NCI-H1048 (cell line): ENCODE results near the gene ASPG.

Experiments
- DNase-seq: peaks from one replicate; lab custom pipeline; 2025; lab: John Stamatoyannopoulos, UW

ASPG gene

DNA sequence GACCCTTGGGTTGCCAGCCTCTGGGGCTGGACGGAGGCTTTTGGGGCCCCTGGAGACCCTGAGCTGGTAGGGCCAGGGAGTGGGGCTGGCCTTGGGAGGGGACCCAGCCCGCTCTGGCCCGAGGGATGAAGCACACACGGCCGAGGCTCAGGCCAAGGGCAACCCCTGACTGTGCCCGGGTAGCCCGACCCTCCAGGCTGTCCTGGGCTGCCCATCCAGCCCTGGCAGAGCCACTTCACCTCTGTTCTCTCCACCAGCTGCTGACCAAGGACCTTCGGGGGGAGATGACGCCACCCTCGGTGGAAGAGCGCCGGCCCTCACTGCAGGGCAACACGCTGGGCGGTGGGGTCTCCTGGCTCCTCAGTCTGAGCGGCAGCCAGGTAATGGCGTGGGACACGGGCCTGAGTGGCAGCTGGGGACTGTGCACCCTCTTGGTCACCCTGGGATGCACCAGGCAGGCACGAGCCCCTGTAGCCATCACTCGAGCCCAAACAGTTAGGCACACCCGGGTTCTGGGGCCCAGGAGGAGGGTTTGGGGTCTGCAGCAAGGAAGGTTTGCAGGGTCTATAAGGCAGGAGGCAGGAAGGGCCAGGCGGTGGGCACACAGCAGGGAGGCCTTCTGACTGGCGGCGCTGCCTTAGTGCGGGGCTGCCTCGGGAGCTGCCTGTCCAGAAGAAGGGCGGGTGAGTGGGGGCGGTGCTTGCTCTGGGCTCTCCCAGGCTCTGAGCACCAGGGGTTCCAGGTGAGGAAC, 19.7 kb downstream of the ASPG start:
- DNase-seq, result no peak

DNA sequence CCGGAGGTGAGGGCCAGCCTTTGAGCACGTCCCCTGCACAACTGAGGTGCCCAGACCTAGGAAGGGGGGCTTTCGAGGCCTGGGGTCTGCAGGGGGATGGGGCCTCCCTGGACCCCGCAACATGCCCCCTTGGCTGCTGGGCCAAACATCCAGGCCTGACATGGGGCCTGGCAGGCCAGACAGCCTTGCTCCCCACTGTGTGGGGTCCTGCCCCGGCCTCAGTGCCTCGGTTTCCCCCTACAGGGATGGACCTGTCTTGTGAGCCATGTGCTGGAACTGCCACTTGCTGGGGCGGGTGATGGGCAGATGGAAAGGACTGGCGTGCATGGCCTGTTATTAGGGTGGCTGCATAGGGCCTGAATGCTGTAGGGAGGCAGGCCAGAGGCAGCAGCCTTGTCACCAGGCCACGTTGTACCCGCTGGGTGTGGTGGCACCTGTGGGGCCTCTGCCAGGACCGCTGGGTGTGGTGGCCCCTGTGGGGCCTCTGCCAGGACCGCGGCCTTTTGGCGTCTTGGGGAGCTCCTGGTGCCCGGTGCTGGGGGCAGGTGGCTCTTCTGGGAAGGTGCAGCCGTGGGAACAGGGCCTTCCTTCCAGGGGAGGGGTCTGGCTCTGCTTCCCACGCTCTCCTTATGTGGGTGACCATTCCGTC, 20.4 kb downstream of the ASPG start:
- DNase-seq, result no peak

DNA sequence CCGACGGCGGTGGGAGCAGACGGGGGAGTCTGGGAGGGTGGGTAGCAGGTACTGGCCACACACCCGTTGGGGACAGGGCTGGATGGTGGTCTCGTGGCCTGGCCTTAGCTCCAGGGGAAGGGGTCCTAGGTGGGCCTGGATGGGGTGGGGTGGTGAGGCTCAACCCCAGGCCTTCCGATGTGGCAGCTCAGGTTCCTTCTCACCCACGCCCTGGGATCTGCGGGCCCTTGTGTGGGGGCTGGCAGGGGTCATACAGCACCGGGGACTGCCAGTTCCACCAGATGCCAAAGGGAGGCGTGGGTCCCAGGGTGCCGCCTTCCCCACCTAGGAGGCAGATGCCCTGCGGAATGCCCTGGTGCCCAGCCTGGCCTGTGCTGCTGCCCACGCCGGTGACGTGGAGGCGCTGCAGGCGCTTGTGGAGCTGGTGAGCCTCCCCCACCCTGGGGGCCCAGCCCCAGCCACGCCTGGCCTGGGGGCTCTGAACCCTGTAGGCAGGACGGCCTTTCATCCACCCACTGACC, 21.0 kb downstream of the ASPG start:
- no peak for DNase-seq

DNA sequence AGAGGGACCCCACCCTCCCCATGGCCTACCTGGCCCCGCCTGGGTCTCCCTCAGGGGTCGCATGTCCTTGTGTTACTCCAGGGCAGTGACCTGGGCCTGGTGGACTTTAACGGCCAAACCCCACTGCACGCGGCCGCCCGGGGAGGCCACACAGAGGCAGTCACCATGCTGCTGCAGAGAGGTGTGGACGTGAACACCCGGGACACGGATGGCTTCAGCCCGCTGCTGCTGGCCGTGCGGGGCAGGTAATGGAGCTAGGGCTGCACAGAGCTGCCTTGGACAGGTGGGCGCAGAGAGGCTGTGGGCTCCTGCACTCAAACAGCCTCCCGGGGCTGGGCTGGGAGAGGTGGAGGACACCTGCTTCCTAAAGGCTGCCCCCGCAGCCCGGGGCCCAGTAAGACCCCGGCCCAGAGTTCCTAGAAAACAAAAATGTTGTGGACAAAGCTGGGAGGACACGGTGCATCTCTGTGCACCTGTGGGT, 21.6 kb downstream of the ASPG start:
- DNase-seq, result no peak

DNA sequence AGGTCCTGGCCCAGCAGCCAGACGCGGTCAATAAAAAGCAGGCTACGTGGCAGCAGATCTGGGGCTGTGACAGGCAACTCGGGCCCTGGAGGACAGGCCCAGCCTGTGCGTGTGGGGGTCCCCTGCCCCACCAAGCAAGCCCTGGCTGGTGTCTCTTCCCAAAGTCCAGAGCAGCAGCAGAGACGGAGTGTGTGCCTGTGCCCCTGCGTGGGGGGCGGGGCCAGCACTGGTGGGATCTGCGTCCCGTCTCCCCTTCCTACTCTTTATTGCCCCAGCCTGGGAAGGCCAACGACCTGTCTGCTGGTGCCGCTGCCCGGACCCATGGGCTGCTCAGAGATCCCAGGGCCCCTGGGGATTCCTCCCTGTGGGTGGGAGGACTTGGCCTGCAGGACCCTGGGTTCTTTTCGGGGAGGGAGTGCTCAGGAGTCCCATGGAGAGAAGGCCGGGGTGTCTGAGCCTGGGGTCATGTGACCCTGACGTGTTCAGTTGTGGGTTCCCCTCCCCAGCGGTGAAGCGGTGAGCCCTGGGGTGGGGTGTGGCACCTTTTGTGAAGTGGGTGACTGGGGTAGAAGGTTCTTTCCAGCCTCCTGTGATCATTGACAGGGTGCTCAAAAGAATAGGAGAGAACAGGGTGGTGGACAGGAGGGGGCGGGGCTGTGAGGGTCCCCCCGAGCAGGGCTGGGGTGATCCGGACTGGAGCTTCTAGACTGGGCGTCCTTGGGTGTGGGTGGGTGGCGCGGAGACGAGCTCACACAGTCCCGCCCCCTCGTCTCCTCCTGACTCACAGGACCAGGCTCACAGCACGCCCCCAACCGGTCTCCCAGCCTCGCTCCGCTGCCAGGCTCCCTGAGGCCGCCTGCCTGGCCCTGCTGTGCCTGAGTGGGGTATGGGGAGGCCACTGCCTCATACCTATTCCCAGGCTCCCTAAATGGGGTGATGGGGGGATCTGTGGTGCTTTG, 22.4 kb downstream of the ASPG start:
- DNase-seq, result no peak

DNA sequence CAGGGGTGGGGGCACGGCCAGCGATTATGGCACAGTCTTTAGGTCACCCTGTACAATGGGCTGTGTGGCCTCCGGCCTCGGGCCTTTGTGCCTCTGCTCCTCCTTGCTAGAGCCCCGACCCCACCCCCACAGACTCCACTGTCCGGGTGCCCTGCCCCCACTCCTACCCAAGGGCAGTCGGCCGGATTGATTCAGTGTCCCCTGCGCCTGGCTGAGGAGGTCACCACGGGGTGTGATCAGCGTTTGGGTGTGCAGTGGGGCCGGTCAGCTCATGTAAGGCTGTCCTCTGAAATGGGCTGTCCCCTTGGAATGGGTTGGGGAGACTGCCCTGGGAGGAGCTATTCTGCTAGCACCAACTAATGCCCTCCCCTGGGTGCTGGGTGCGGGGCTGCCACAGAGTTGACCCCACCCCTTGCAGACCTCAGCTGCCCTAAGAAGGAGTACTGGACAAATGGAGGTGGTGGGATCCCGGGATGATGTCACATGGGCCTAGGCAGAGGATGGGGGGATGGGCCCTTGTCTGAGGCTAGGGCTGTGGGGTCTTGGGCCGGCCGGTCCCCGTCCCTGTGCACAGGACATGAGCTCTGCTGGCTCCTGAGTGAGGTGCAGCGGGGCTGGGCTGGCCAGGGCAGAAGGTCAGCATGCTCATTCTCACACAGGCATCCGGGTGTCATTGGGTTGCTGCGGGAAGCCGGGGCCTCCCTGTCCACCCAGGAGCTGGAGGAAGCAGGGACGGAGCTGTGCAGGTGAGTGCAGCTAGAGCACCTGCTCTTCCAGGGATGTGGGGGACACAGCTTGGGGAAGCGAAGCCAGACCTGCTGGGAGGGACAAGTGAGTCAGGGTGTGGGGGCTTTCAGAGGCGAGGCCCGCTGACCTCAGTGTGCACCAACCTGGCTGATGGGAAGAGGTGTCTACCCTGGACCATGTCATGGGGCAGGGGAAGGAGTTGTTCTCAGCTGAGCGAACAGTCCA, 23.4 kb downstream of the ASPG start:
- no peak for DNase-seq

DNA sequence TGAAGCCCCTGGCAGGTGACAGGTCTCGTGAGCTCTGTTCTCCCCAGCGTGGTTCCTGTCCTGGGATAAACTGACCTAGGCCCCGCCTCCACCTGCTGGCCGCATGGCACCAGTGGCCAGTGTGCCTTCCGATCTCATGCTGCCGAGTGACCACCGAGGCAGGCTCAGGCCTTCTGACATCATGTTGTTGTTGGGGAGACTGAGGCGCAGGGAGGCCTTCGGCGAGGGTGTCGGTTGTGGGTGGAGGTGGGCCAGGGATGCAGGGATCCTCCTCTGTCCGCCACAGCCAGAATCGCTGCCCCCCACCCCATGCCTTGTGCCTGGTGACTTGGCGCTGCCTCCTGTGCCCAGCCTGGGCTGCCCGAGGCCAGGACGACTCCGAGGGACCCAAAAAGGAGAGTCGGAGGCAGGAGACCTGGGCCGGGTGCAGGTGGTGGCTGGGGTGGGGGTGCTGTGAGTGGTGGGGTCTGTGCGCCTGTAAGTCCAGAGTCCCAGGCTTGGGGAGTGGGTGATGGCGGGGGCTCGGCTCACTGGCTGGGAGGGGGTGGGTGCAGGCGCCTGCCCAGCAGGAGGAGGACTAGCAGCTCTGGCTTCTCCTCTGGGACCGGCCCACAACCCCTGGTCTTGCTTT, 24.3 kb downstream of the ASPG start:
- no peak for DNase-seq

DNA sequence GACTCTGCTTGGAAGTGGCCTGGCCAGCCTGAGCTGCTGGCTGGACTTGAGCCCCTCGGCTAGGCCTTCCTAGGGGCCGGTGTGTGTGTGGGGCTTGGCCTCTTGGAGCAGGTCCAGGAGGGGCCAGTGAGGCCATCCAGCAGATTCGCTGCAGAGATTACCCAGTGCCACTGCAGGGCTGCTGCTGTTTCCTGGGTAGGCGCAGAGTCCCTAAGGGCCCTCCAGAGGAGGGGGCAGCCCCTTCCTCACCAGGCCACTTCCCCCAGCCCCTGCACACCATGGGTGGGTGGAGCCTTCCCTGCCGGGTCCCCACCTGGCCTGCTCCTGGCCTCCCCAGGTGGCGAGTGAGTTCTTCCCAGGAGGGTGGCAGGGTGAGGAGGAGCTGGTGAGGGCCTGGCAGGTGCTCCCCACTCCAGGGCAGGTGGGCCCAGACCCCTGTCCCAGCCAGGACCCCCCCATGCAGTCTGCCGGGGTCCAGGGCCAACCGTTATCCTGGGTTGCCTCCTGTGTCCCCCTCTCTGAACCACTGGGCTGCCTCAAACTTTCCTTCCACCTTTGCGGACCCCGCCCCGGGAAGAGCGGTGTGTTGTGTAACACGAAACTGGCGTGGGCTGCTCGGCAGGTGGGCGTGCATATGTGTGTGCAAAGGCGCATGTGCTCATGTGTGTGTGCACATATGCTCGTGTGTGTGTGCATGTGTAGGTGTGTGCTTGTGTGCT, 25.1 kb downstream of the ASPG start:
- DNase-seq, result no peak

DNA sequence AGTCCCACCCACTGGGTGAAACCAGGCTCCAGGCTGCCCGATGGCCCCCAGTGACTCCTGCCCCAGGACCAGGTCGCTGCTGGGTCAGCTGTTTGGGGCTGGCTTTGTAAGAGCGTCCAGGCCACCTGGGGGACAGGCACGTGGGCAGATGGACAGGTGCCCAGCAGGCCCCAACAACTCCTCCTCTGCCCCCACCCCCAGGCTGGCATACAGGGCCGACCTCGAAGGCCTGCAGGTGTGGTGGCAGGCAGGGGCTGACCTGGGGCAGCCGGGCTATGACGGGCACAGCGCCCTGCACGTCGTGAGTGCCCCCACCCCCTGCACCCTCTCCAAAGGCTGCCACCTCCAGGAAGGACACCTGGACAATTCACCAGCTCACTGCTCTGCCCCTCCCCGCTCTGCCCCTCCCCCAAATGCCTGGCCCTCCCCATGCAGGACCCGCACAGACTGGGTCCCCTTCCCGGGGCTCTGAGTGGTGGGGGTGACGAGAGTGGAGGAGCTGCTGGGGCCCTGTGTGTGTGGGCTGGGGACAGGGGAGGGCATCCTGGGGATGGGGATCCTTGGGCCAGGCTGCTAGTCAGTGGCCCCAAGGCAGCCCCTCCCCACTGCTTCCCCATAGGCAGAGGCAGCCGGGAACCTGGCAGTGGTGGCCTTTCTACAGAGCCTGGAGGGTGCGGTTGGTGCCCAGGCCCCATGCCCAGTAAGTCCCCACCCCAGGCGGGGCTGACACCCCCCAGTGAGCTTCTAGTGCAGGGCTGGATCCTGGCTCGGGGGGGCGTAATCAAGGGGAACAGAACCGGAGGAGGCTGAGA, 26.0 kb downstream of the ASPG start:
- no peak for DNase-seq

DNA sequence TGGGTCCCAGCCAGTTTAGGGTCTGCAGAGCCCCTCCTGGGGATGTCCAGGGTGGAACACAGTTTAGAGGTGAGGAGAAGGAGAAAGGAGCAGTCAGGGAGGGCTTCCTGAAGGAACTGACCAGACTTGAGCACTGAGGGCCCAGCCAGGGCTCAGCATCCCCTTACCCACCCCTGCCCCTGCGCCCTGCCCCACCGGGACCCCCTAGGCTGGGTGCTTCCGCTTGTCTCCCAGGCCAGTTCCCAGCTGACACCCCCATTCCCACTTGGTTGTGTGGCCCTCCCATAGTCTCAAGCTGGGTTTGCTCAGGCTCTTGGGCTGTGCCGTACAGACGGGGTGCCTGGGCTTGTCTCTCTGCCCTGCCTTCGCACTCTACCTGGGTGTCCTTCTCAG, 26.6 kb downstream of the ASPG start:
- DNase-seq, result no peak

DNA sequence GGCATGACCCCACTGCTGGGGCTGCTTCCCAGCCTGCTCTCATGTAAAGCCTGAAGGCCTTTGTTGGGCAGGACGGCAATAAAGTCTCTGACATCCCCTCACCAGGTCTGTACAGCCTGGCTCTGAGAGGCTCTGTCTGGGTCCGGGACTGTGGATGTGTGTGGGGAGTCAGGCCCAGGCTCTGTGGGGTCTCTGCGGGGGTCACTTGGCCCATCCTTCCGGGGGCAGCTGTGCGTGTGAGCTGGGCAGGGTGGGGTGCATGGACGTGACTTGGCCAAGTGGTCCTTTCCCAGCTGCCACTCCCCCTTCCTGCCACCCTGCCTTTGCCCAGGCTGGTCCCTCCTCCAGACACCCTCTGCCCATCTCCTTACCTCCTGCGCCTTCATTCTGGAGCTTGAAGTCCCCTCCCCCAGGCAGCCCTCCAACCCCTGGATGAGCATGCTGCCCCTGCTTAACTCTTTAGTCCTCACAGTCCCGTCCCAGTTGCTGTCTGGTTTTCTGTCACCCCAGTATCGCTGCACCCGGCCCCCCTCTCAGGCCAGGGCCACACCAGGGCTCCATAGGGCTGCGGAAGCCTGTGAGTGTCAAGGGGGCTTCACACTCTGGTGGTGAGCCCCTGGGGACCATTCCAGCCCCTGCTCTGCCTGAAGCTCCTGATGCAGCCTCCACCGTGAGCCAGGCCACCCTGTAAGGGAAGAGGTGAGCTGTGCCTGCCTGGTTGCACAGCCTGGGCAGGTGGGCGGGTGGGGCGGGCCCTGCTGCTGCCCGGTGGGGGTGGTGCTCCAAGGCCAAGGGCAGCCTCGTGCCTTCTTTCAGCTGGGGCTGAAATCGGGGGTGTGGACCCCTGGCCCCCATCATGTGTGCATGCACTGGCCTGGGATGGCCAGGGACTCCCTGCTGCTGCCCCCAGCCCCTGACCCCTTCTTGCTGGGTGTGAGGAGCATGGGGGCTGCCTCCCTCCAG, 27.4 kb downstream of the ASPG start:
- DNase-seq, result no peak

DNA sequence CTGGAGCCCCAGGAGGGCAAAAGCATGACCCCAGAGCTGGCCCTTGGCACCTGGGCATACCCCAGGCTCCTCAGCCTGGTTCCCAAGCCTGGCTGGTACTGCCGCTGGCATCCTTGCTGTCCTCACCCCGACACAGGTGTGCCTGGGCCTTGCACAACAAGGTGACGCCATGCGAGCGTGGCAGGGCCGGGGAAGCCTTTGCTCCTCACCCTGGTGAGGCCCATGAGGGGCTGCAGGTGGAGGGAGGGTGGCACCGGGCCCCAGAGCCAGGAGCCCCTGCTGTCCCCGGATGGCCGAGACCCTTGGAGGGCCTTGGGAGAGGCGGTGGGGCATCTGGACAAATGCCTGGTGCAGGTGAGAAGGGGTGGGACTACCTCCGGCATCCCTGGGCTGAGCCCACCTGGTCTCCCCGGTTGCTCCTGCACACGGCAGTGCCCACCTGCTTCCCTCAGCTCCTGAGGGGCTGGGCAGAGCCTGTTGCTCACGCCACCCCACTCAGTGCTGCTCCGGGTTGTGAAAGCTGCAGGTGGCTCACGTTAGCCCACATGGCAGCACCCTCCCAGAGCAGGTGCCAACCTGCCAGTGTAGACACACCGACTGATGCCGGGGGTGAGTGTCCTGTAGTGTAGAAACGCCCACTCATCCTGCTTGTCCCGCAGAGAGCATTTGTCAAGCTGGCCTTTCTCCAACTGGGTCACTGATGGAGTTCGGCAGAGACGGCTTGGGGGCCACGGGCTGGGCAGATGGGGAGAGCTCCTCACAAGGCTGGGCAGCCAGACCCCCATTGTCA, 28.3 kb downstream of the ASPG start:
- no peak for DNase-seq

DNA sequence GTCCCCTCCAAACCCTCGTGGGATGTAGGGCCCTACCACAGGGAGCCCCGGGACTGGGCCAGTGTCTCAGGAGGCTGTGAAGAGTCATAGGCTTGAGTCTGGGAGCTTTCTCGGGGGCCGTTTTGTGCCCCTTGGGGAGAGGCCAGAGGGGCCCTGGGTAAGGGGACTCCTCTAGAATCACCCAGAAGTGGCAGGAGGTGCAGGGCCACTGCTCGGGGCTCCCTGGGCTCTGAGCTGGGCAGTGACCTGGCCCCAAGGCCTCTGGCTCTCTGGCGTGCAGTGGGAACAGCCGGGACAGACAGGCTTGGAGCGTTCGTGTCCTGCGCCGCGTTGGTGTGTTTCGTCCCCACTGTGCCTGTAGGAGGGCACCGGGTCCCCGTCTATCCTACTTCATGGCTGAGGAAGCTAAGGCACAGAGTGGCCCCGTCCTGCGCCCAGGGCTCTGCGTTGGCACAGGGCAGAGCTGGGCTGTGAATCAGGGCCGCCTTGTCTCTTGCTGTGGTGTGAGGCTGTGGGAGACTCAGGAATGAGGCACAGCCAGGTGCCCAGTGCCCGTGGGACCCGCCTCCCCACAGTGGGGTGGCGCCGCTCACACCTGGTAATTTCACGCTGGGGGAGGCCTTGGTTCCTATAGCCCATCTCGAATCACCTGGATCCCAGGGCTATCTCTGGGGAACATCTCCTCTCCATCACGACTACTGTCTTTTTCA, 29.1 kb downstream of the ASPG start:
- no peak for DNase-seq

DNA sequence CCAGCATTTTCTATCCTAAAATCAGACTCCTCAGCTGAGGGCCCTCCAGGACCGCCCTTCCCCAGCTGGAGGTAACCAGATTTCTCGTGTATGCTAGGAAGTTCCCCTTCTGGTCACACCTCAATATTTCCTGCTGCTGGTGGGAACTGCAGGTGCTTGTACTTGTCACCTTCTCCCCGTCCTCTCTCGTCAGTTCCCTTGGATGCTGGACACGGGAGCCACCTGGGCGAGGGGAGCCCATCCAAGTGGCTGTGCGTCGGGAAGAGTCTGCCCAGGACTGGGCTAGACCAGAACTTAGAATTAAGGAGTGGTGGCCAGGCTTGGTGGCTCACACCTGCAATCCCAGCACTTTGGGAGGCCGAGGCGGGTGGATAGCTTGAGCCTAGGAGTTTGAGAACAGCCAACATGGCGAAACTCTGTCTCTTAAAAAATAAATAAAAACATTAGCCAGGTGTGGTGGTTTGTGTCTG, 29.7 kb downstream of the ASPG start:
- DNase-seq, result no peak

DNA sequence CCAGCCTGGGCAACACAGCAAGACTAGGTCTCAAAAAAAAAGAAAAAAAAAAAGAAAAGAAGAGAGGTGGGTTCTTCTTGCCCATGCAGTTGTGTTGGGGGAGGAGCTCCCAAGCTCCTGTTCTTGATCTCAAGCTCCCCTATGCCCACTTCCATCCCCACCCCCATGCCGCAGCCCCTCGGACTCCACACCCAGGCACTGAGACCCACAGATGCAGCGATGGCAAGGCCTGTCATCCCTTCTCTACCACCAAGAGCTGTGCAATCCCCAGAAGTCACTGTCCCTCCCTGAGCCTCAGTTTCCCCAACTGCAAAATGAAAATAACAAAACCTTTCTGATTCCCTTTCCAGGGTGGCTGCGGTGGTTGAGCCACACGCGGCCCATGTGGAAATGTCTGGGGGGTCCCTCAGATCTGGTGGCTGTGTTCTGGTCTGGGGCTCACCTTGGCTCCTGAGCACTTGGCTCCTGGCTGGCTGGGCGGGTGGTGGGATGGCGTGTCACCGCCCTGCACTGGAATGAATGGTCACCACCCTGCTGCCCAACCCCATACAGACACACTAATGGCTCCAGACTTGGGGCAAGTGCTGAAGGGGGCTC, 30.3 kb downstream of the ASPG start:
- DNase-seq, result no peak

DNA sequence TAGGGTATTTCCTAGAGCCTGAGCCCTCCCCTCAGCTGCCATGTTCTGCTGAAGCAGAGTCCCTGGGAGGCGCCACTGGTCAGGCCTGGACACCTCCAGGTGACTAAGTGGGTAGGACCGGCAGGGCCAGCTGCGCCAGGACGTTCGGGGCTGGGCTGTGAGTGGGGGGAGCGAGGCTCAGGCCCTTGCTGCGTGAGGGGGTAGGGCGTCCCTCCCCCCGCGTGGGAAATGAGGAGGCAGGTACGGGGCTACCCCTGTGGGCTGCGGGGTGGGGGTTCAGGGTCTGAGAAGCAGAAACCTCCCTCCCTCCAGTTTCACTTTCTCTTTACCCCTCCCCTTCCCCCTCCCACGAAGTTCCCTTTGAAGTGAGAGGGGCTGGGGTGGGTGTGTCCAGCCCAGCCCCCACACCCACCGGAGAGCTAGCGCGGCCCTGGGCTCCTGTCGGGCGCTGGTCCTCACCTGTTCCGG, 30.8 kb downstream of the ASPG start:
- DNase-seq, result no peak
